Liver (tissue), 9 donors: ENCODE measurements around the gene SOWAHA. TPM values are rescaled to one million over a fixed set of nuclear protein-coding genes. Genes with fewer than 3 reads are reported as not detected.

Experiments
- DNase-seq: peaks from one replicate; pipeline ENCODE4 v3.0.0-alpha.2; 2017; ENCODE audit warnings: low spot score
- H3K27ac ChIP-seq, 2 donors: one replicate each; pipeline ENCODE4 v1.7.0; 2013; ENCODE audit warnings: inconsistent platforms in 2 of 2, low read length in 2 of 2, control low read depth in 1 of 2, low read depth in 1 of 2, mild to moderate bottlenecking in 1 of 2
- H3K27me3 ChIP-seq, 4 donors: one replicate each; pipeline versions ENCODE4 v1.6.1 to v1.7.0; 2013; ENCODE audit warnings: low read length in 3 of 4, inconsistent platforms in 1 of 4, mild to moderate bottlenecking in 1 of 4, moderate library complexity in 1 of 4; ENCODE audit not compliant: control insufficient read depth in 4 of 4, insufficient read depth in 4 of 4
- H3K36me3 ChIP-seq, 4 donors: one replicate each; pipeline versions ENCODE4 v1.6.1 to v1.7.0; 2013; ENCODE audit warnings: low read length in 3 of 4, mild to moderate bottlenecking in 3 of 4, low read depth in 1 of 4, moderate library complexity in 1 of 4; ENCODE audit not compliant: control insufficient read depth in 4 of 4, insufficient read depth in 3 of 4
- H3K4me1 ChIP-seq, 4 donors: one replicate each; pipeline versions ENCODE4 v1.6.1 to v1.7.0; 2013; ENCODE audit warnings: low read length in 3 of 4, mild to moderate bottlenecking in 3 of 4, moderate library complexity in 1 of 4; ENCODE audit not compliant: control insufficient read depth in 4 of 4, insufficient read depth in 4 of 4
- H3K4me3 ChIP-seq, 3 donors: one replicate each; pipeline versions ENCODE4 v1.6.1 to v1.7.0; 2013; ENCODE audit warnings: low read length in 3 of 3, control low read depth in 1 of 3, low read depth in 1 of 3, mild to moderate bottlenecking in 1 of 3
- H3K9ac ChIP-seq, 2 donors: one replicate each; pipeline ENCODE4 v1.7.0; 2013; ENCODE audit warnings: low read length in 2 of 2, mild to moderate bottlenecking in 2 of 2, moderate library complexity in 2 of 2, control low read depth in 1 of 2, low read depth in 1 of 2
- H3K9me3 ChIP-seq, 4 donors: one replicate each; pipeline versions ENCODE4 v1.6.1 to v1.7.0; 2013; ENCODE audit warnings: low read length in 3 of 4; ENCODE audit not compliant: control insufficient read depth in 4 of 4
- ATF3 ChIP-seq: IDR thresholded peaks from 2 replicates; pipeline ENCODE4 v1.6.1; 2016; ENCODE audit warnings: antibody characterized with exemption
- EGR1 ChIP-seq, 2 donors: IDR thresholded peaks; 2 replicates each; pipeline ENCODE4 v1.6.1; 2016 to 2018; ENCODE audit warnings: antibody characterized with exemption in 2 of 2, low read depth in 2 of 2
- FOXA1 ChIP-seq: IDR thresholded peaks from 2 replicates; pipeline ENCODE4 v1.6.1; 2016; ENCODE audit warnings: antibody characterized with exemption
- FOXA2 ChIP-seq: IDR thresholded peaks from 2 replicates; pipeline ENCODE4 v1.6.1; 2016; ENCODE audit warnings: antibody characterized with exemption
- GABPA ChIP-seq, 2 donors: IDR thresholded peaks in 1 of 2; conservative IDR thresholded peaks in 1 of 2; 2 replicates each; pipeline ENCODE4 v1.6.1; 2016; ENCODE audit warnings: antibody characterized with exemption in 2 of 2, mild to moderate bottlenecking in 1 of 2, moderate library complexity in 1 of 2
- HNF4A ChIP-seq, 2 donors: conservative IDR thresholded peaks; 2 replicates each; pipeline ENCODE4 v1.6.1; 2016; ENCODE audit warnings: antibody characterized with exemption in 2 of 2, mild to moderate bottlenecking in 2 of 2
- JUND ChIP-seq, 2 donors: IDR thresholded peaks; 2 replicates each; pipeline ENCODE4 v1.6.1; 2016; ENCODE audit warnings: antibody characterized with exemption in 2 of 2
- MAX ChIP-seq: IDR thresholded peaks from 2 replicates; pipeline ENCODE4 v1.6.1; 2016; ENCODE audit warnings: antibody characterized with exemption
- NR2F2 ChIP-seq: IDR thresholded peaks from 2 replicates; pipeline ENCODE4 v1.6.1; 2016; ENCODE audit warnings: antibody characterized with exemption
- RAD21 ChIP-seq, 2 donors: IDR thresholded peaks; 2 replicates each; pipeline ENCODE4 v1.6.1; 2016; ENCODE audit warnings: antibody characterized with exemption in 2 of 2, mild to moderate bottlenecking in 2 of 2
- RXRA ChIP-seq, 2 donors: IDR thresholded peaks; 2 replicates each; pipeline ENCODE4 v1.6.1; 2017 to 2018; ENCODE audit warnings: antibody characterized with exemption in 2 of 2, mild to moderate bottlenecking in 1 of 2
- SP1 ChIP-seq: IDR thresholded peaks from 2 replicates; pipeline ENCODE4 v1.6.1; 2018; ENCODE audit warnings: antibody characterized with exemption, mild to moderate bottlenecking
- TAF1 ChIP-seq: conservative IDR thresholded peaks from 2 replicates; pipeline ENCODE4 v1.6.1; 2016; ENCODE audit warnings: antibody characterized with exemption, mild to moderate bottlenecking
- YY1 ChIP-seq: IDR thresholded peaks from 2 replicates; pipeline ENCODE4 v1.6.1; 2016; ENCODE audit warnings: antibody characterized with exemption, mild to moderate bottlenecking
- ZBTB33 ChIP-seq: IDR thresholded peaks from 2 replicates; pipeline ENCODE4 v1.6.1; 2016; ENCODE audit warnings: antibody characterized with exemption
- WGBS: extraction: QIAGEN DNeasy Blood & Tissue Kit; methylation state at CpG from one replicate; pipeline ENCODE4 v1.1.7; 2013; 5-methylcytosine and 5-hydroxymethylcytosine counted together
- polyA plus RNA-seq, 2 donors: library from polyadenylated mRNA; stranded (reverse) in 1 of 2; unstranded in 1 of 2; fragments of 200-250 nt in 1 of 2; fragments of >200 nt in 1 of 2; fragmentation: Nextera tagmentation in 1 of 2; extraction: Ambion mirVana in 1 of 2; gene quantifications; one replicate each; pipeline versions ENCODE4 v1.2.1 to v1.2.3, GENCODE V29; 2013 to 2015
- total RNA-seq, 2 donors: library from RNA; depleted of rRNA; stranded (reverse); fragments of >200 nt; gene quantifications; one replicate each; pipeline ENCODE4 v1.2.3, GENCODE V29; 2014
- TF ChIP-seq, protein P1 (sequence below): IDR thresholded peaks from 2 replicates; pipeline ENCODE4 v1.6.1; 2016; ENCODE audit warnings: antibody characterized with exemption, mild to moderate bottlenecking
- TF ChIP-seq, protein P2 (sequence below): fragments of 150-350 bp; IDR thresholded peaks from 2 replicates; pipeline ENCODE4 v1.5.1; 2017; ENCODE audit warnings: improper control_type of control experiment, low read depth, low read length; ENCODE audit not compliant: missing input control
- donor health status: healthy.
- donor health status: healthy.
- donor health status: healthy.
- donor health status: healthy.
- donor health status: healthy.

SOWAHA gene
- total and polyA plus RNA-seq, 4 donors, result 1.3 to 2.2 (median 1.8) TPM

- TF ChIP-seq SP1, result no peak
- TF ChIP-seq ATF3, result no peak
- TF ChIP-seq, protein P1, sequence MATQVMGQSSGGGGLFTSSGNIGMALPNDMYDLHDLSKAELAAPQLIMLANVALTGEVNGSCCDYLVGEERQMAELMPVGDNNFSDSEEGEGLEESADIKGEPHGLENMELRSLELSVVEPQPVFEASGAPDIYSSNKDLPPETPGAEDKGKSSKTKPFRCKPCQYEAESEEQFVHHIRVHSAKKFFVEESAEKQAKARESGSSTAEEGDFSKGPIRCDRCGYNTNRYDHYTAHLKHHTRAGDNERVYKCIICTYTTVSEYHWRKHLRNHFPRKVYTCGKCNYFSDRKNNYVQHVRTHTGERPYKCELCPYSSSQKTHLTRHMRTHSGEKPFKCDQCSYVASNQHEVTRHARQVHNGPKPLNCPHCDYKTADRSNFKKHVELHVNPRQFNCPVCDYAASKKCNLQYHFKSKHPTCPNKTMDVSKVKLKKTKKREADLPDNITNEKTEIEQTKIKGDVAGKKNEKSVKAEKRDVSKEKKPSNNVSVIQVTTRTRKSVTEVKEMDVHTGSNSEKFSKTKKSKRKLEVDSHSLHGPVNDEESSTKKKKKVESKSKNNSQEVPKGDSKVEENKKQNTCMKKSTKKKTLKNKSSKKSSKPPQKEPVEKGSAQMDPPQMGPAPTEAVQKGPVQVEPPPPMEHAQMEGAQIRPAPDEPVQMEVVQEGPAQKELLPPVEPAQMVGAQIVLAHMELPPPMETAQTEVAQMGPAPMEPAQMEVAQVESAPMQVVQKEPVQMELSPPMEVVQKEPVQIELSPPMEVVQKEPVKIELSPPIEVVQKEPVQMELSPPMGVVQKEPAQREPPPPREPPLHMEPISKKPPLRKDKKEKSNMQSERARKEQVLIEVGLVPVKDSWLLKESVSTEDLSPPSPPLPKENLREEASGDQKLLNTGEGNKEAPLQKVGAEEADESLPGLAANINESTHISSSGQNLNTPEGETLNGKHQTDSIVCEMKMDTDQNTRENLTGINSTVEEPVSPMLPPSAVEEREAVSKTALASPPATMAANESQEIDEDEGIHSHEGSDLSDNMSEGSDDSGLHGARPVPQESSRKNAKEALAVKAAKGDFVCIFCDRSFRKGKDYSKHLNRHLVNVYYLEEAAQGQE, result no peak
- no peak for TF ChIP-seq TAF1
- no peak for TF ChIP-seq FOXA1
- TF ChIP-seq RXRA (IDR thresholded peaks at IDR 0.05), result no peak
- TF ChIP-seq GABPA (IDR thresholded peaks at IDR 0.05 in 1 of 2, conservative IDR thresholded peaks at IDR 0.05 in 1 of 2), result no peak
- TF ChIP-seq NR2F2, result no peak
- TF ChIP-seq EGR1 (IDR thresholded peaks at IDR 0.05; ENCODE audit: low read depth in 2 of 2), result no peak
- TF ChIP-seq YY1, result no peak
- no peak for TF ChIP-seq ZBTB33
- no peak for TF ChIP-seq JUND (IDR thresholded peaks at IDR 0.05)
- TF ChIP-seq FOXA2, result no peak
- TF ChIP-seq RAD21 (IDR thresholded peaks at IDR 0.05), result no peak
- no peak for TF ChIP-seq MAX
- TF ChIP-seq, protein P2, sequence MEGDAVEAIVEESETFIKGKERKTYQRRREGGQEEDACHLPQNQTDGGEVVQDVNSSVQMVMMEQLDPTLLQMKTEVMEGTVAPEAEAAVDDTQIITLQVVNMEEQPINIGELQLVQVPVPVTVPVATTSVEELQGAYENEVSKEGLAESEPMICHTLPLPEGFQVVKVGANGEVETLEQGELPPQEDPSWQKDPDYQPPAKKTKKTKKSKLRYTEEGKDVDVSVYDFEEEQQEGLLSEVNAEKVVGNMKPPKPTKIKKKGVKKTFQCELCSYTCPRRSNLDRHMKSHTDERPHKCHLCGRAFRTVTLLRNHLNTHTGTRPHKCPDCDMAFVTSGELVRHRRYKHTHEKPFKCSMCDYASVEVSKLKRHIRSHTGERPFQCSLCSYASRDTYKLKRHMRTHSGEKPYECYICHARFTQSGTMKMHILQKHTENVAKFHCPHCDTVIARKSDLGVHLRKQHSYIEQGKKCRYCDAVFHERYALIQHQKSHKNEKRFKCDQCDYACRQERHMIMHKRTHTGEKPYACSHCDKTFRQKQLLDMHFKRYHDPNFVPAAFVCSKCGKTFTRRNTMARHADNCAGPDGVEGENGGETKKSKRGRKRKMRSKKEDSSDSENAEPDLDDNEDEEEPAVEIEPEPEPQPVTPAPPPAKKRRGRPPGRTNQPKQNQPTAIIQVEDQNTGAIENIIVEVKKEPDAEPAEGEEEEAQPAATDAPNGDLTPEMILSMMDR, result no peak
- WGBS, result 72% methylated on average over 4 of the region's 4 CpGs
- no peak for DNase-seq
- Histone ChIP-seq H3K27ac (no peak overlapping the region), H3K4me3 (no peak overlapping the region), H3K36me3 (no peaks in the 10 kb centered on the region), H3K27me3 (no peaks in the 10 kb centered on the region), H3K4me1 (peaks cover 0 to 10% (median 4%) of the 10 kb centered on the region in 4 donors), H3K9me3 (no peaks in the 10 kb centered on the region), H3K9ac (no peak overlapping the region)
These were observed 31.0 kb upstream of the SOWAHA start for GRCh38 chr5:132782101-132782500.

DNA sequence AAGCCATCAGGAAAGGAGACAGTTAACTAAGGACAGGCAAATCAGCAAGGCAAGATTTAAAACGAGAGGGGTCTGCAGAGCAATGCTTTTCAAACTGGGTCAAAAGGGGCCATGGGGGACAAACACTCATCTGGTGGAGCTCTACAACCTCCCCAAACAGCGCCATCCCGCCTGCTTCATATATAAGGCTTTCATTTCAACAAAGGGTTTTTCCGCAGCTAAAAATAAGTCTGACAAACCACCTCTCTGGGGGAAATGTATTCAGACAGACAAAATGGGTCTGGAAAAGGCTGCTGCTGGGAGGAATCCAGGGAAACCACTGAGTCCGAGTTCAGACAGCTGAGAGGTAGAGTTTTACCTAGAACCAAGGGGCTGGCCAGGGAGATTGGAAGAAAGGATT is 27.7 kb upstream of the SOWAHA start:
- H3K4me1 ChIP-seq, result peaks cover 0 to 23% (median 18%) of the 10 kb centered on the region in 4 donors
- H3K27ac ChIP-seq, result no peak overlapping the region
- H3K36me3 ChIP-seq, result no peaks in the 10 kb centered on the region
- no peak overlapping the region for H3K4me3 ChIP-seq
- H3K9ac ChIP-seq, result no peak overlapping the region
- 85% methylated on average over 5 of the region's 5 CpGs for WGBS
- H3K27me3 ChIP-seq, result no peaks in the 10 kb centered on the region
- H3K9me3 ChIP-seq, result no peaks in the 10 kb centered on the region
- DNase-seq, result no peak
- TF ChIP-seq, protein P2, result no peak
- TF ChIP-seq RAD21 (IDR thresholded peaks at IDR 0.05) (no peak), EGR1 (IDR thresholded peaks at IDR 0.05; ENCODE audit: low read depth in 2 of 2) (no peak), HNF4A (conservative IDR thresholded peaks at IDR 0.05) (no peak), ZBTB33 (no peak), FOXA1 (no peak), RXRA (IDR thresholded peaks at IDR 0.05) (no peak), MAX (no peak), ATF3 (no peak)
